HG03378 (cell line): ENCODE data around the gene CYP4F22.
"Not testable (repeated sequence)": the region's sequence is repeated elsewhere in the genome, so short reads cannot be mapped to it uniquely, and the experiment has no call there.

Experiments used
- ATAC-seq: cut with Tn5 transposase; IDR thresholded peaks from one replicate; pipeline ENCODE4 v1.9.1; 2021; ENCODE audit warnings: mild to moderate bottlenecking, moderate library complexity; ENCODE audit not compliant: unreplicated experiment

The CYP4F22 gene

DNA sequence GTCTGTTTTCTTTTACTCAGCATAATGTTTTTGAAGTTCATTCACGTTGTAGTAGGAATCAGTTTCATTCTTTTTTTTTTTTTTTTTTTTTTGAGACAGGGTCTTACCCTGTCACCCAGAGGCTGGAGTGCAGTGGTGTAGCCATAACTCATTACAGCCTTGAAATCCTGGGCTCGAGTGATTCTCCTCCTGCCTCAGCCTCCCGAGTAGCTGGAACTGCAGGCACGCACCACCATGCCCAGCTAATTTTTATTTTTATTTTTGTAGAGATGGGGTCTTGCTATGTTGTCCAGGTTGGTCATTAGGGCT lies 25.2 kb downstream of the CYP4F22 start:
- not testable (repeated sequence) for ATAC-seq

DNA sequence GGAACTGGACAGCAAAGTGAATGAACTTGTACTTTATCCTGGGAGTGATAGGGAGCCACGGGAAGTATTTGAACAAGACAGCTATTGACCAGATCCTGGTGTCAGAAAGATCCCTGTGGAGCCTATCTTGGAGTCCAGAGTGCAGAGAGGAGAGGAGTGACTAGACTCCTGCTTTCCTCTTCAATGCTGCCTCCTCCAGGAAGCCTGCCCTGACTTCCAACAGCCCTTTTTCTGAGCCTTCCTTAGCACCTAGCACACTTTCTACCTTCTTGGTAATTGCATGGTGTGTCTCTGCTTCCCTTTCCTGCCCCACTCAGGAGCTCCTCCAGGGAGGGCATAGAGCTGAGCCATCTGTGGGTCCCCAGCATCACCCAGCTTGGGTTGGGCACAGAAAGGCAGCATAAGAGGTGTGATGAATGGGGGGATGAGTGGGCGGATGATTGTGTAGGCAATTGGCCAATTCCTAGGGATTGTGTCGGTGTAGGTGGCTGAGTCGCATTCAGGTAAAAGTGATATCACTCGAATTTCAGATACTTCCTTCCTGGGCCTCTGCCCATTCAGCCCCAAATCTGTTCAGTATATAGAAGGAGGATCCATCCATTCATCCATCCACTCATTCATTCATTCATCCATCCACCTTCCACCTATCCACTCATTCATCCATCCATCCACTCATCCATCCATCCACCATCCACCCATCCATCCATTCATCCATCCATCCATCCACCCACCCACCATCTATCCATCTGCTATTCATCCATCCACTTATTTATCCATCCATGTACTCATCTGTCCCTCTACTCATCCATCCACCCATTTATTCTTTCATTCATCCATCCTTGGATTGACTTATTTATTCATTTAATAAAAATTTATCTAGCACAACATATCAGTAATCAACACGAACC lies 26.9 kb downstream of the CYP4F22 start:
- no peak for ATAC-seq

DNA sequence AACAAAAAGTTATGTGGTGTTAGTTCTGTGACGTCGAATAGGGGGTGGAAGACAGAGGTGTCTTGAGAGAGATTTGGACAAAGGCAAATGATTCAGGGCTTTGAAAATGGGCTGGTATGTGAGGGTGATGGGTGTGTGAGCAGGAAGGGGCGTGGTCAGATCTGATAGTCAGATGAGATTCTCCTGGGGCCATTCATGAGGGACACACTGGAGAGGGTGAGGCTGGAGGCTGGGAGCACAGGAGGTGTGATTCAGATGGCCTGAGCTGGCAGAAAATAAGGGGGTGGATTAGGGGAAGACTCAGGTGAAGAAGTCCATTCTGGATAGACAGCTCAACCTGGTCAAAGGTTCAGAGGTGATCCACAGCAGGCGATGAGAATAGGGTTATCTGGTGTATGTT lies 28.0 kb downstream of the CYP4F22 start:
- no peak for ATAC-seq

DNA sequence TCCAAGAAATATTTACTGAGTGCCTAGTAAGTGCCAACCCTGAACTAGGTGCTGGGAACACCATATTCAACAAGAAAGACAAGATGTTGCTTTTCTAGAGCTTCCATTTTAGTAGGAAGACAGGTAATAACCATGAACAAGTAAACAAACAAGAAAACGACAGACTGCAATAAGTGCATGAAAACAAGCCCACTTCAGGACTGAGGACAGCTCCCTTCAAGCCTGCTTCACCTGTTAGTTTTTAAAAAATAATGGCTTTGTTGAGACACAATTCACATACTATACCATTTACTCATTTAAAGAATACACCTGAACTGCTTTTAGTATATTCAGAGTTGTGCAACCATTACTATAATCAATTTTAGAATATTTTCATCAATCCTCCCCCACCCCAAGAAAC lies 30.4 kb downstream of the CYP4F22 start:
- ATAC-seq = no peak

DNA sequence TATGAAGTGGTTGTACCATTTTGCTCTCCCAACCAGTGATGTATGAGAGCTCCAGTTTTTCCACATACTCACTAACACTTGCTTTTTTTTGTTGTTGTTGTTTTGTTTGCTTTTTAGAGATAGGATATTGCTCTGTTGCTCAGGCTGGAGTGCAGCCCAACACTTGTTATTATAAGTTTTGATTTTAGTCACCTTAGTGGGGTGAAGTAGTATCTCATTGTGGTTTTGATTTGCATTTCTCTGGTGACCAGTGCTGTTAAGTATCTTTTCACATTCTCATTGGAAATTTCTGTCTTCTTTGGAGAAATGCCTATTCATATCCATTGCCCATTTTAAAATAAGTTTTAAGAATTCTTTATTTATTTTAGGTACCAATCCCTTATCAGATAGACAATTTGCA lies 31.3 kb downstream of the CYP4F22 start:
- no peak for ATAC-seq

DNA sequence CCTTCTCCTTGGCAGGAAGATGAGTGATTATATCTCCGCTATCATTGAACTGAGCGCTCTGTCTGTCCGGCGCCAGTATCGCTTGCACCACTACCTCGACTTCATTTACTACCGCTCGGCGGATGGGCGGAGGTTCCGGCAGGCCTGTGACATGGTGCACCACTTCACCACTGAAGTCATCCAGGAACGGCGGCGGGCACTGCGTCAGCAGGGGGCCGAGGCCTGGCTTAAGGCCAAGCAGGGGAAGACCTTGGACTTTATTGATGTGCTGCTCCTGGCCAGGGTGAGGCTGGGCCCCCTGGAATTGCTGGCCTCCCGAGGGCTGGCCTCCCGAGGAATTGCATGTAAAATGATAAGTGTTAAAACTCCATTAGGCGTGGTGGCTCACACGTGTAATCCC lies 32.1 kb downstream of the CYP4F22 start:
- no peak for ATAC-seq

DNA sequence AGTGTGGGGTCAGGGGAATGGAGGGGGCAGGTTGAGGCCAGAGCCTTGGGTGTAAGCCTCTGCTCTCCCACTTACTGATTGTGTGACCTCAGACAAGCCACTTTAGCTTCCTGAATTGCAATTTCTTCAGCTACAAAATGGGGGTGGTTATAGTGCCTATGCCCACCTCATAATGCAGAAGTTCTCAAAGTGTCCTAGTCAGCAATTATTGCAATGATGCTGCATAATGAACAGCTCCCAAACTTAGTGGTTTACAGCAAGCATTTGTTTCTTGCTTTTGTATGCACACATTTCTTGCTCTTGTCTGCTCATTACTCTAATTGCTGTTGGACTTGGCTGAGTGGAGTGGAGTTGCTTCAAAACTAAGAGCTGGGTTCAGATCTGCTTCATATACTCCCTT lies 36.0 kb downstream of the CYP4F22 start:
- ATAC-seq = no peak

DNA sequence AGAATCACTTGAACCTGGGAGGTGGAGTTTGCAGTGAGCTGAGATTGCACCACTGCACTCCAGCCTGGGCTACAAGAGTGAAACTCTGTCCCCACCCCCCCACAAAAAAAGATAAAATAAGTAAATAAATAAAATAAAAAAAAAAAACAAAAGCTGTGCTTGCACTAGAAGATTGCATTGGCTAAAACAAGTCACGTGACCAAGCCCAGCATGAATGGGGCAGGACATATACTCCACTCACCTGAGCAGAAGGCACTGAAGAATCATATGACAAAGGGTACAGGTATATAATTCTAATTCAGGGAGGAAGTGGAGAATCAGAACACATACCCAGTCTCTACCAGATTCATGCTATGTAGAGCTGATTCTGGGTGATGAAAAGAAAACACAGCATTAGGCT lies 36.6 kb downstream of the CYP4F22 start:
- no peak for ATAC-seq

DNA sequence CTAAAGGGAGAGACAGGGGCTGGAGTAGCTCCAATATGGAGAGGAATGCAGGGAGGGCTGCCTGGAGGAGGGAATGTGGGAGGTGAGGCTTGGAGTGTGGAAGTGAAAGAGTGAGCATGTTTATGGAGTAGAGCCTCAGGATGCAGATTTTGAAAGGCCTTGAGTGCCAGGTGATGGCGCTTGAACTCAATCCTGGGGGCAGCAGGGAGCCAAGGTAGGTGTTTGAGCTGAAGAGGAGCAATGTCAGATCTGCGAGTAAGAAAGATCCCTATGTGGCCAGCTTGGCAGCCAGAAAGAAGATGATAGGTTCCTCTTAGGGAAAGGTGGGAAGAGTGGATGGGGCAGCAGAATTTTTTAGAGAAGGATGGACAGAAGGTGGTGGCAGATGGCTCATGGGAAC lies 40.3 kb downstream of the CYP4F22 start:
- ATAC-seq = no peak

DNA sequence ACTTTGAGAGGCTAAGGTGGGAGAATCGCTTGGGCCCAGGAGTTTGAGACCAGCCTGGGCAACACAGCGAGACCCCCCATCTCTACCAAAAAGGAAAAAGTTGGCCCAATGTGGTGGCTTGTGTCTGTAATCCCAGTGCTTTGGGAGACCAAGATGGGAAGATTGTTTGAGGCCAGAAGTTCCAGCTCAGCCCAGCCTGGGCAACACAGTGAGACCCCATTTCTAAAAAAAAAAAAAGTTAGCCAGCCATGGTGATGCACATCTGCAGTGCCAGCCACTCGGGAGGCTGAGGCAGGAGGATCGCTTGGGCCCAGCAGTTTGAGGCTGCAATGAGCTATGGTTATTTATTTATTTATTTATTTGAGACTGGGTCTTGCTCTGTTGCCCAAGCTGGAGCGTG lies 41.3 kb downstream of the CYP4F22 start:
- no peak for ATAC-seq

DNA sequence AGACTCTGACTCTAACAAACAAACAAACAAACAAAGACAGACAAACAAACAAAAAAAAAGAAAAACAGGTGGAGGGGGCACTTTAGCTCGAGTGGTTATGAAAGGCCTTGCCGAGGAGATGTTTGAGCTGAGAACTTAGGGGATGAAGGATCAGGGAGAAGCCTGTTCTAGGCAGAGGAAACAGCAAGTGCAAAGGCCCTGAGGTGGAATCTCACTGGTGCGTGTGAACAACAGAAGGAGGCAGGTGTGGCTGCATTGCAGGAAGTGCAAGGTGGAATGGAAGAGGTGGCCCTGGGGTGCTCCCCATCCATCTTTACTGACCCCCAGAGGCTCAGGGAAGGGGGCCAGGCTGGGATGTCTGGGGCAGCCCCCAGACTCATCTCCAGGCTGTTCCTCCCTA lies 41.9 kb downstream of the CYP4F22 start:
- ATAC-seq = no peak

DNA sequence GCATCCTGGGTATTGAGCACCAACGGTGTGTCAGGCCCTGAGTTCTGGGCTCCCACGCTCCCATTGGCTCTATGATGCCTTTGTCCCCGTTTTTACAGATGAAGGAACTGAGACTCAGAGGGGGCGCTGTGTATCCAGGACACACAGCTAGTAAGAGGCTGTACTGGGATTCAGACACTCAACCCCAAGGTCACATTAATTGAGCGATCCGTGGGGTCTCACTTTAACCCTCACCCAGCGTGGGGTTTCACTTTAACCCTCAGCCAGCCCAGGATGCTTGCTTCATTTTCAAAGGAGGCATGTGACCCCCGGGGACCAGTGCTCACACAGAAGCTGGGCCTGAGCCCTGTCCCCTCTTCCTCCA lies 42.6 kb downstream of the CYP4F22 start:
- ATAC-seq = no peak

DNA sequence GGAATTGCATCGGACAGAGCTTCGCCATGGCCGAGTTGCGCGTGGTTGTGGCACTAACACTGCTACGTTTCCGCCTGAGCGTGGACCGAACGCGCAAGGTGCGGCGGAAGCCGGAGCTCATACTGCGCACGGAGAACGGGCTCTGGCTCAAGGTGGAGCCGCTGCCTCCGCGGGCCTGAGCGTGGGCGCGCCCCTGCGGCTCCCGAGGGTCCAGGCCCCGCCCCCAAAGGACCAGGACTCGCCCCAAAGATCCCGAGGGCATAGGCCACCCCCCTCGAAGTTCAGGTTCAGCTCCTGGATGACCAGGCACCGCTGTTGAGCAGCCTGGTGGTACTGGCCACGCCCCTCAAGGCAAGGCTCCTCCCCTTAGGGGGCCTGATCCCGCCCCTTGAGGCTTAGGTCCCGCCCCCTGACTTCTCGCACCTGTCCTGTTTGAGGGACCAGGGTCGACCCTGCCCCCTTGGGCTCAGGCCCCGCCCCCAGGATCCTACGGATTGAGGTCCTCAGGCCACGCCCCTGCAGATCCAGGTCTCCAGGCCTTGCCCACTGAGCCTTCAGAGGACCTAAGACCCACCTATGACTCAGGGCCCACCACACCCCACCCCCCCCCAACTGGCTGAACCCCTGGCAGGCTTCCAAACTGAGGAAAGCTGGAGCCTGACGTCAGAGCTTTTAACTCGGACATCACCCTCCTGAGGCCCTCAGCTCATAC lies 43.1 kb downstream of the CYP4F22 start:
- no peak for ATAC-seq

DNA sequence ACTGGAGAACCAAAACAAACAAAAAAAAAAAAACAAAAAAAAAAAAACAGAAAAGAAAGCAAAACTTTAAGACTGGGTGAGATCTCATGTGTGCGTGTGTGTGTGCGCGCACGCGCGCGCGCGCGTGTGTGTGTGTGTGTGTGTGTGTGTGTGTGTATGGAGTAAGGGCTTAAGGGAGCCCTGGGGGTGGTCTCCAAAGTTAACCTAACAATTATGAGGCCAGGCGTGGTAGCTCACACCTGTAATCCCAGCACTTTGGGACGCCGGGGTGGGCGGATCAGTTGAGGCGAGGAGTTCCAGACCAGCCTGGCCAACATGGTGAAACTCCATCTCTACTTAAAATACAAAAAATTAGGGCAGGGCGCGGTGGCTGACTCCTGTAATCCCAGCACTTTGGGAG lies 46.7 kb downstream of the CYP4F22 start:
- ATAC-seq = no peak

DNA sequence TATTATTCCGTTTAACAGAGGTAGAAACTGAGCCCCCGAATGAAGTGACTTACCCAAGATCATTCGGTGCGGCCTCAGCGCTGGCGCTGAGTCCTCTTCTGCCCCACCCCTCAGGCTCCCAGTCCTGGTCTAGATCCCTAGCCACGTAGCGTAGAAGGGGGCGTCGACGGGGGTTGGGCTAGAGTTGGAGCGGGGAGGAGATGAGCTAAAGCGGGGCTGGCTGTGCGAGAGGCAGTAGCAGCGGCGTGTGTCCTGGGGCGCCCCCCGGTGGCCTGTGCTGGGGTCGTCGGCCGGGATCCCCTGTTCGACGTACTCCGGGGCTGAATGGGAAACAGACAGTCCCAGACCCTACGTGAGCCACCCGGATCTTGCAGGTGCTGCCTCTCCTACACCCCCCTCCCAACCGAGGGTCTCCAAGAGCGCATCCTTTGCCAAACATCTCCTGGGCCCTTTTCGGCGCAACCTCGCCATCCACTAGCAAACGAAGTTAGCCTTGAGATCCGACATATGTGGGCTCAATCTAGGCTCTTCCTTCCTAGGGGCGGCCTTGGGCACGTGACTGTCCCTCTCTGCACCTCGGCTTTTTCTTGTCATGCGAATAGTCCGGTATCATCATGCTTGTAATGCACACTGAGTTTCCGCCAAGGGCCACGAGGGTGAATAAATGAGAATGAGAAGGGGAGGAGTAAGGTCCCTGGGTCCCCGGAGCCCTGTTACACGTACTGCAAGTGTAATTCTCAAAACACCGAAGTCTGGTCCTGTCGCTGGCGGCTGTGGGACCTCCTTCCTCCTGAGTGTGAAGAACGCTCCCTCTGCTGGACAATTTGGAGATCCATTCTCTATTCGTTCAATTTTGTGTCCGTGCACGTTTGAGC lies 47.7 kb downstream of the CYP4F22 start:
- ATAC-seq = peak; percentile 72

DNA sequence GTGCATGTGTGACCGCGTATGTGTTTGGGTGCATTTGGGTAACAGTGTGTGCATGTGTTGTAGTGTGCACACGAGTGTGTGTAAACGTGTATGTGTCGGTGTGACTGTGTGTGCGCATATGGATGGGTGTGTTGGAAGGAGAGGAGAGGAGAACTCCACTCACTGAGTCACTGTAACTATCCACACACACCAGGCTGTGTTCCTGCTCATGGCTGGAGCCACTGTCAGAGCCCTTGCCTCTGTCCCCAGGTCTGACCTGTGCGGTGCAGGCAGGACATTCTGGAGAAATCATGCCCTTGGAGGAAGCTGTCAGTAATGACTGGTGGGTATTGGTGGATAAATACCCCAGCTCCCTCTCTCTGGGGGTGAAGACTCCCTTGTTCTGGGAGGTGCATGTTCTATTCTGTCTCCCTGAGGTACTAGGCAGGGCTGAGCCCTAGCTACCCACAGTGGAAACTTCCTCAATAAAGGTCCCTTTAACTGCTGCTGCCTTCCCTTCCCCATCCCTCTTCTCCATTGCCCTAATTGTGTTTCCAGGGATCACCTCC lies 48.4 kb downstream of the CYP4F22 start:
- ATAC-seq = no peak

DNA sequence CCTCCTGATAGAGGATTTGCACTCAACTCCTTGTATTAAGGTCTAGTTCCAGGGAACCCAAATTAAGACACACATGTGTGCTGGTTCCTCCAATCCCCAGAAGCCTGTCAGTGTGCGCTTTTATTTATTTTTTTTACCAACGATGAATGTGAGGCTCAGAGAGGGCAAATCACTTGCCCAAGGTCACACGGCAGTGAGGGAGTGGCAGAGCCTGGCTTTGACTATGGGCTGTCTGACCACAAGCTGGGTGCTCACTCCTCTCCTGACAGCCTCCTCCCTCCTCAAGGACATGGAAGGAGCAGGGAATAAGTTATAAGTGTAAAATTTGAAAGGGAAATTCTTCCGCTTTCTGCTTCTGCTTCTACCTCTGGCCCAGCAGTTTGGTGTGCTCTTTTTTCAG lies 48.9 kb downstream of the CYP4F22 start:
- ATAC-seq = no peak

DNA sequence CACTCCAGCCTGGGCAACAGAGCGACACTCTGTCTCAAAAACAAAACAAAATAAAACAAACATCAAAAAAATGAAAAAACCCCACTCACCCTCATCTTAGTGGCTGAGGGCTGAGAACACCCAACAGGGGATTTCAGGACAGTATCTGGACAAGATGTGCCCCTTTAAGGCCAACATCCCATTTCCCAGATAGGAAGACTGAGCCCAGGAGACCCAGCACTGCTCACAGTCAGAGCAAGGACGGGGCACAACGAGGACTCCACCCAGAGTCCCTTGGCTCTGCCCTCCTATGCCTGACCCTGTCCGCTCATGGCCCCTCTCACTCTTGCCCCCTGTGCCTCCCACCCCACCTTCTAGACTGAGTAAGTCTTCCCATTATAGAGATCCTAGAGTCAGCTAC lies 53.8 kb downstream of the CYP4F22 start:
- no peak for ATAC-seq

DNA sequence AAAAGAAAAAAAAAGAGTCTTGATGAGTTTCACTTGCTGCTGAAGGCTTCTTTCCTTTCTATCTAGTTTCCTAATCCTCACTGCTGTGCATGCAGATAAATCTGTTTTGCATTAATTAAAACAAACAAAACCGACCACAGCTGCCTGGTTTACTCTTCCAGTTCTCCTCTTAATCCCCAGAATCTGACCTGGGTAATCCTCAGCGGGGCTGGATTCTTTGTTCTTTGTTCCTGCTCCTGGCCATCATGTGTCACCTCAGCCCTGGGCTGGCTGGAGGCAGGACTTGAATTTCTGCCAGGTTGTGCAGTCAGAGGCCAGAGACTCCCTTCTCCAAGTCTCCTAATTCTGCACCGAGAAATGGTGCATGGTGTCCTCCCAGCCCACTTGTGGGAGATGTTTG lies 54.5 kb downstream of the CYP4F22 start:
- ATAC-seq = no peak

DNA sequence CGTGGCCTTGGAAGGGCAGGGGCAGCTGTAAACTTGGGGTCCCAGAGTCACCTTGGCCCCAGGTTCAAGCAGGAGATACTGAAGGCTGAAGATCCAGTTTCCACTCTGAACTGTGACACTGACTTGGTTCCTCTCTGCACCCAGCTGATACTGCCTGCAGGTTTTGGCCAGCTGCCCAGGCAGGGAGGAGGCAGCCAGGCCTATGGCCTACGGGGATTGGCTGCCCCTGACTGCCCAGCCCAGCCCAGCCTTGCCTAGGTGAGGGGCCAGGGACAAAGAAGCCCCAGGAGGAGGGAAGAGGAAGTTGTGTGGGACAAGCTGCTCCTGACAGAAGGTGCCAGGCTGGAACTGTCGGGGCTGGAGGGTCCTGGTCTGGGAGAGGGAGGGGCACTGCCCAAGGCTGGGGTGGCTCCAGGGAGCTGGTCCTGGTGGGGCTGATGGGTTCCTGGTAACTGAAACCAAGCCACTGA lies 55.0 kb downstream of the CYP4F22 start:
- ATAC-seq = no peak

DNA sequence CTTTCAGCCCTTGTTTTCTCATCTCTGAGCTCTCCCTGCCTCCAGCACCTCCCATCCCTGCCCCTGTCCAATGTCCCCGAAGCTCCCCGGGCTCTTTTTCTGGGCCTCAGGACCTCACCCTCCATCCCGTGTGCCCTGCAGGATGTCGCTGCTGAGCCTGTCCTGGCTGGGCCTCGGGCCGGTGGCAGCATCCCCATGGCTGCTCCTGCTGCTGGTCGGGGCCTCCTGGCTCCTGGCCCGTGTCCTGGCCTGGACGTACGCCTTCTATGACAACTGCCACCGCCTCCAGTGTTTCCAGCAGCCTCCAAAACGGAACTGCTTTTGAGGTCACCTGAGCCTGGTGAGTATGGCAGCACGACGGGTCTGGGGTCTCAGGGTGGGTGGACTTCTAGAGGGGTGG lies 55.6 kb downstream of the CYP4F22 start:
- ATAC-seq = no peak
